Bronchial epithelial cell (primary cell): ENCODE results near the gene COL23A1. TPM values are rescaled to one million over a fixed set of nuclear protein-coding genes. Genes with fewer than 3 reads are reported as not detected.

Experiments used
- DNase-seq: peaks from one replicate; pipeline ENCODE4 v3.0.0-alpha.2; 2010; ENCODE audit warnings: low read depth
- FAIRE-seq: peaks from 2 replicates; lab custom pipeline; 2011; peaks lifted over from hg19 to GRCh38; lab: Jason Lieb, UNC
- H3K27me3 ChIP-seq: 2 replicates; pipeline ENCODE4 v1.5.1; 2011; ENCODE audit warnings: low read length; ENCODE audit not compliant: control insufficient read depth, insufficient read depth
- H3K36me3 ChIP-seq: 2 replicates; pipeline ENCODE4 v1.5.1; 2011; ENCODE audit warnings: low read length; ENCODE audit not compliant: control insufficient read depth, insufficient read depth
- H3K4me3 ChIP-seq: 2 replicates; pipeline ENCODE4 v1.5.1; 2011; ENCODE audit warnings: mild to moderate bottlenecking, low read depth, low read length, control low read depth
- CTCF ChIP-seq: IDR thresholded peaks from 2 replicates; pipeline ENCODE4 v1.5.1; 2011; ENCODE audit warnings: mild to moderate bottlenecking, moderate library complexity, low read length, control low read depth, inconsistent platforms; ENCODE audit not compliant: insufficient read depth, severe bottlenecking
- total RNA-seq: library from RNA; depleted of rRNA; stranded (reverse); fragments of >200 nt; gene quantifications from 2 replicates; pipeline ENCODE4 v1.2.1, GENCODE V29; 2014

The COL23A1 gene
- total RNA-seq, 1 donor from 2014 or later, result 0.26 TPM

DNA sequence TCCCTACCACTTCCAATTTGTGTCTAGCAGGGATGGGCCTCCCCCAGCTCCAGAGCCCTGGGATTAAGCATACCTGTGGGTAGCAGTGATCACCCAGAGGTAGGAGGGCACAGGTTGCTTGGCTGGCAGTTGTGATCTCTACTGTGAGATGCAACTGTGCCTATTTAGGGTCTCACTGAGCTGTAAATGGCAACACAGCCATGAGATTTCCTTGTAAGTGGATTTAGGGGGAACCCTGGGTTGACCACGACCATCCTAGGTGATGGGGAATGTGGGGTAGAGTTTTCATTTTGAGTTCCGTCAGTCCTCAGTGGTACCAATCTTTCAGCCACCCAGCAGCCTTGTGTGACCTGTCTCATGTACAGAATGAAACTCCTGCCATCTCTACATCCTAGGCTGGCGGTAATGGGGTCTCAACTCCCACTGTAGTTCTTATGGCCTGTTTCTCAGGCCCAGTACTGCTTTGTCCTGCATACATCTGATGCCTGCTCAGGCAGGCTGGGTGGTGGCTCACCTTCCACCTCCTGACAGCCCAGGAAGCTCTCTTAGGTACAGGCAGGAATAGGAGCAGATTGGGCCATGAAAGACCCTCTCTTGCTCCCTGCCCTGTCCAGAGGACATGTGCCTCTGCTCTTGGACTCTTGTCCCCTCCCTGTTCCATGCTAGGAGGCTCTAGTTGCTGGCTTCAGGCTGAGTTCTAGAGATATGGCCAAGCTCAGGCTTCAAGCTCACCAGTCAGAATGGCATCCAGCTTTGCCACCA lies 377.8 kb downstream of the COL23A1 start:
- no peaks in the 10 kb centered on the region for H3K27me3 ChIP-seq
- no peak for TF ChIP-seq CTCF
- no peak for DNase-seq
- peaks cover 40% of the 10 kb centered on the region for H3K36me3 ChIP-seq
- no peak overlapping the region for H3K4me3 ChIP-seq
- FAIRE-seq, result no peak

GRCh38 chr5:178211095-178212048 lies 378.8 kb downstream of the COL23A1 start:
- Histone ChIP-seq H3K4me3 (no peak overlapping the region), H3K27me3 (no peaks in the 10 kb centered on the region), H3K36me3 (peaks cover 45% of the 10 kb centered on the region)
- no peak for FAIRE-seq
- TF ChIP-seq CTCF, result no peak
- no peak for DNase-seq

DNA sequence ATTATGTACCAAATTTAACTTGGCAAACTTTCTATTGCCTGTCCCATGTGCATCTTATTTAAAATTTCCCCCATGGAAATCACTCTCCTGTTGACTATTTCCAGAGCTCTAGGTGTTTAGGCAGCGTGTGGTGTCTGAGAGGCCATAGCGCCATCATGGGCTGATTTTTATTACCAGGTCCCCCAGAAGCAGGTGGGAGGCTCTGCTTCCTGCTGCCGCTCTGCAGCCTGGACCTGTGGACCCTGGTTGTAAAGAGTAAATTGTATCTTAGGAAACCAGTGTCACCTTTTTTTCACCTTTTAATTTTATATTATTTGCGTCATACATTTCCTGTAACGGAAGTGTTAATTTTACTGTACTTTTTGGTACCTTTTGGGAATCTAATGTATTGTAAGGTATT lies 379.5 kb downstream of the COL23A1 start:
- TF ChIP-seq CTCF, result no peak
- H3K4me3 ChIP-seq, result no peak overlapping the region
- FAIRE-seq (no peak), DNase-seq (no peak)
- no peaks in the 10 kb centered on the region for H3K27me3 ChIP-seq
- peaks cover 44% of the 10 kb centered on the region for H3K36me3 ChIP-seq

- FAIRE-seq (no peak), DNase-seq (no peak)
- Histone ChIP-seq H3K27me3 (no peaks in the 10 kb centered on the region), H3K4me3 (no peak overlapping the region), H3K36me3 (peaks cover 45% of the 10 kb centered on the region)
- TF ChIP-seq CTCF, result no peak
Observed at GRCh38 chr5:178210073-178210535, 380.1 kb downstream of the COL23A1 start.

DNA sequence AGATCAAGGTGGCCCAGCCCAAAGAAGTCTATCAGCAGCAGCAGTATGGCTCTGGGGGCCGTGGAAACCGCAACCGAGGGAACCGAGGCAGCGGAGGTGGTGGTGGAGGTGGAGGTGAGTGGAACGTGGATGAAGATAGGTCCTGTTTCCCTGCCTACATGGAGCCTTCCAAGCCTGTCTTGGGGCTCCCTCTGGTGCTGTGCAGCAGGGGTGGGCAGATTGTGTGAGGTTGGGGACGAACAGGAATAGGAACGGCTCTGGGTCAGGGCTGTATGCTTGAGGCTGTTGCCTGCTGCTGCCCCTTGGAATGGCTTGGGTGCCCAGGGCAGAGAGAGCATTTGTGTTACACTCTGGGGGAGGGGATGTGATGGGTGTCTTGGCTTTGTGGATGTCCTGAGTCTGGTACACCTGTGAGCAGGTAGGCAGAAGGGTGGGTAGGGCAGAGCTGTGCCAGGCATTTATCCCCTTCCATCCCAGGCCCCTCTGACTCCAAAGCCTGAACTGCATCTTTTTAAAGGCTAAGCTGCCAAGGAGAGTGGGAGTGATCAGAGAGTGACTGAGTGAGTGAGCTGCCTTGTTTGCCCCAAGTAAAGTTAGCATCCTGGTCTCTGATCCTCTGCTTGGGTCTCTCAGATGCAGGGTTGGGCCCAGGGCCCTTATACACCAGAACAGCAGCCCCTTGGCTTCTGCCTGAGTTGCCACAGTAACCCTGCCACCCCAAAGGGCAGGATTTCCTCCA lies 380.7 kb downstream of the COL23A1 start:
- Histone ChIP-seq H3K36me3 (peaks cover 43% of the 10 kb centered on the region), H3K4me3 (no peak overlapping the region), H3K27me3 (no peaks in the 10 kb centered on the region)
- DNase-seq (no peak), FAIRE-seq (no peak)
- TF ChIP-seq CTCF, result no peak
